Measurements from ENCODE around the gene SMR3B. TPM values are rescaled to one million over a fixed set of nuclear protein-coding genes. Genes with fewer than 3 reads are reported as not detected.

Gene SMR3B
- polyA plus RNA-seq, 1 donor: not detected

Other genes with a start within 250 kb of the SMR3B start
- gene PRR27, start 228.9 kb upstream of the SMR3B start, polyA plus RNA-seq (ENCODE audit: insufficient read length): not detected
- not detected for gene ODAM, start 187.4 kb upstream of the SMR3B start, polyA plus RNA-seq (ENCODE audit: insufficient read length)
- not detected for gene FDCSP, start 157.0 kb upstream of the SMR3B start, polyA plus RNA-seq (ENCODE audit: insufficient read length)
- not detected for gene CSN3, start 140.5 kb upstream of the SMR3B start, polyA plus RNA-seq (ENCODE audit: insufficient read length)
- gene CABS1, start 48.1 kb upstream of the SMR3B start, polyA plus RNA-seq (ENCODE audit: insufficient read length): not detected
- gene SMR3A, start 22.4 kb upstream of the SMR3B start, polyA plus RNA-seq (ENCODE audit: insufficient read length): not detected
- gene OPRPN, start 14.8 kb downstream of the SMR3B start, polyA plus RNA-seq (ENCODE audit: insufficient read length): not detected
- gene MUC7, start 89.1 kb downstream of the SMR3B start, polyA plus RNA-seq (ENCODE audit: insufficient read length): not detected
- gene AMTN, start 135.4 kb downstream of the SMR3B start, polyA plus RNA-seq (ENCODE audit: insufficient read length): not detected
- not detected for gene AMBN, start 209.1 kb downstream of the SMR3B start, polyA plus RNA-seq (ENCODE audit: insufficient read length)
- 2.9 TPM for gene ENAM, start 245.6 kb downstream of the SMR3B start, polyA plus RNA-seq (ENCODE audit: insufficient read length)

Measured in hindlimb muscle (tissue), 1 donor.